Measurements from ENCODE around the gene PMM1. TPM values are rescaled to one million over a fixed set of nuclear protein-coding genes. Genes with fewer than 3 reads are reported as not detected.
"Not testable (repeated sequence)": the region's sequence is repeated elsewhere in the genome, so short reads cannot be mapped to it uniquely, and the experiment has no call there.

PMM1 gene
- total RNA-seq, 2 experiments from 2014 or later: 30.5 to 31.1 TPM

- POLR2A ChIA-PET: not testable (repeated sequence)
- CTCF ChIA-PET: interaction anchor here (0.6 kb wide), 1 partner anchor 19 kb away, joined by 3 read pairs; no protein-coding TSS in a partner anchor
Observed at GRCh38 chr22:41572305-41572704, 17.3 kb downstream of the PMM1 start.

- CTCF ChIA-PET: no interaction called here
- POLR2A ChIA-PET: no interaction called here
Observed at GRCh38 chr22:41571786-41572185, 17.9 kb downstream of the PMM1 start.

DNA sequence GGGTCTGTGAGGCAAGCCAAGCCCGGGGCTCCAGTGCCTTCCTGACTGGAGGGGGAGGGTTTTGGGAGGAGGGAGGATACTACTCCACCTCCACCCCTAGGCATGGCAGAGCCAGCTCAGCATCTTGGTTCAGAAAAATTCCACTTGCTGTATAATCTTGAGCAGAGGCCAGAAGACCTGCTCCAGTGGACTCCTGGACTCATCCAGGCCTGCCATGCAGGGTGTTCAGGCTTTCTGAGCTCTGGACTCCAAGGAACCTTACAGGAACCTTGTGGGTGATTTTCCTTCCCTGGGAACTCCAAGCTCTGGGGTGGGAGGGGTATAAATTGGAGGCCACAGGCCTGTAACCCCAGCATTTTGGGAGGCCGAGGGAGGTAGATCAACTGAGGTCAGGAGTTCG lies 19.4 kb downstream of the PMM1 start:
- POLR2A ChIA-PET: interaction anchor here (0.7 kb wide), 1 partner anchor 84 kb away, joined by 4 read pairs; no protein-coding TSS in a partner anchor
- CTCF ChIA-PET: interaction anchor here (0.7 kb wide), 1 partner anchor 27 kb away, joined by 5 read pairs; no protein-coding TSS in a partner anchor

GRCh38 chr22:41568811-41569210 lies 20.8 kb downstream of the PMM1 start:
- POLR2A ChIA-PET: no interaction called here
- CTCF ChIA-PET: no interaction called here

- CTCF ChIA-PET: no interaction called here
- POLR2A ChIA-PET: no interaction called here
Observed at GRCh38 chr22:41567512-41567768, 22.2 kb downstream of the PMM1 start.

- POLR2A ChIA-PET: interaction anchor here (0.7 kb wide), 1 partner anchor 16 kb away, joined by 6 read pairs; no protein-coding TSS in a partner anchor
- CTCF ChIA-PET: interaction anchor here (0.7 to 1.1 kb wide), 2 partner anchors 11 to 20 kb away, joined by 3 read pairs; no protein-coding TSS in a partner anchor
Observed at GRCh38 chr22:41565403-41566054, 24.1 kb downstream of the PMM1 start.

- ChIA-PET POLR2A (interaction anchor here (0.7 kb wide), 1 partner anchor 17 kb away, joined by 6 read pairs; no protein-coding TSS in a partner anchor), CTCF (interaction anchor here (0.7 to 1.1 kb wide), 2 partner anchors 12 to 19 kb away, joined by 3 read pairs; no protein-coding TSS in a partner anchor)
Observed at GRCh38 chr22:41564563-41564962, 25.1 kb downstream of the PMM1 start.

GRCh38 chr22:41563051-41563711 lies 26.5 kb downstream of the PMM1 start:
- POLR2A ChIA-PET: no interaction called here
- CTCF ChIA-PET: no interaction called here

GRCh38 chr22:41562461-41562860 lies 27.2 kb downstream of the PMM1 start:
- CTCF ChIA-PET: no interaction called here
- POLR2A ChIA-PET: no interaction called here

- POLR2A ChIA-PET: no interaction called here
- CTCF ChIA-PET: no interaction called here
Observed at GRCh38 chr22:41561788-41562187, 27.9 kb downstream of the PMM1 start.

DNA sequence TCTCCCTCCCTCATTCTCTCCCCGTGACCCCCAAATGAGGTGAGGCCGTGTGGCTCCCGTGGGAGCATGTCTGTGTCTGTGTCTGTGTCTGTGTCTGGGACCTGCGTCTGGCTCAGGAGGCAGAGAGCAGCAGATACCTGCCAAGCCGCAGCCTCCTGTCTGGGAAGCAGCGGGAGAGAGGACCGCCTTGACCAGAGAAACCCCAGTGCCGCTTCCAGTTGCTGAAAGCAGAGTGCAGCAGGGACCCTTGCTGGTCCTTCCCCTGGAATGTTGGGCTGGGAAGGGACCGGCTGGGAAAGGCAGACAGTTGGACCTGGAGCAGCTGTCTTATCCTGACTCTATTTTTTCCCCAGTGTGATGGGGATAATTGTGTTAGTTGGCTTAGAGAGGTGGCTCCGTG lies 28.3 kb downstream of the PMM1 start:
- ChIA-PET POLR2A (no interaction called here), CTCF (no interaction called here)

DNA sequence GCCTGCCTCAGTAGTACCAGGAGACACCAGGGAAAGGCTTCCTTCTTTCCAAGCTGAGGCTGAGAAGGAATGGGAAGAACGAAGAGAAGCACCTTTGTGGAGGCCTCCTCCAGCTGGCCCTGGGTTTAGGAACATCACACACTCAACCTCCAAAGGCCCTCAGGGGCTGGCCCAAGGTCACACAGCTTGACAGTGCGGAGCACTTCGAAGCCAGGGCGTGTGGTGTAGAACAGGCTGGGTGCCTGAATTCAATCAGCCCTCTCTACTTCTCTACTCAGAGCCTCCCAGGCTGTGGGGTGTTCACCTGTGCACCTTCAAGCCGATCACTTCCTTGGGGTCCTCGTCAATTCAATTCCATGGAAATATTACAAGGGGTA lies 29.6 kb downstream of the PMM1 start:
- ChIA-PET POLR2A (interaction anchor here (0.5 kb wide), 1 partner anchor 262 kb away, joined by 6 read pairs; no protein-coding TSS in a partner anchor), CTCF (interaction anchor here (0.7 kb wide), 1 partner anchor 20 kb away, joined by 3 read pairs; no protein-coding TSS in a partner anchor)

GRCh38 chr22:41558241-41558630 lies 31.4 kb downstream of the PMM1 start:
- POLR2A ChIA-PET: not testable (repeated sequence)

DNA sequence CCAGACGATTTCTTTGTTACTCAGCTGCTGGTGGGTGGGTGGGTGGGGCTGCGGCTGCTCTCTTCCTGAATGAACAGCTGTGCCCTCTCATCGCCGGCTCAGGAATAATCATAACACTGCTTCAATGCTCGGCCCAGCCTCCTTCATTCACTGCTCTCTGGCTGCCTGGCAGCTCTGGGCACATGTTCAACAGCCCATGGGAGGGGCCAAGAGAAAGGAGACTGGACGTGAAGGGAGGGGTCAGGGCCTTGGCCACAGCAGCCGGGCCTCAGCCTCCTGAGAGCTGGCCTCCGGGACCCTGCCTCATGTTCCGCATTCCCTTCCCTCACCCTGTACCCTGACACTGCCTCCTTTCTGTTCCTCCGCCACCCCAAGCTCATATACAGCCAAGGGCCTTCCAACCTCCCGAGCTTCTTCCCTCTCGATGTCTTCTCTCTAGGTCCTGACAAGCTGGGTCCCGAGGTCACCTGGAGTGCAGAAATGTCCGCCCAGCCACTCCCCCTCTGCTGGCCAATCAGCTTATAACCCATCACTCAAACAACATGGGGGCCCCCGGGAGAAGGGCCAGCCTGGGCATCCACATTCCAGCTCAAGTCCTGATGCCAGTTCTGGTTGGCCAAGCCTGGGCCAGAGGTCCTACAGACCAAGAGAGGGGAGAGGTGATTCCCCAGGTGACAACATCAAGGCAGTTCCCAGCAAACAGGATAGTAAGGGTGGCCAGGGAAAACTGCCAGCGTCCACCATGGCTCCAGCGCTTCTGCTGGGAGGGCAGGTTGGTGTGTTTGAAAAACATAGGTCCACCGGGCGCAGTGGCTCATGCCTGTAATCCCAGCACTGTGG lies 32.0 kb downstream of the PMM1 start:
- ChIA-PET CTCF (interaction anchor here (0.9 kb wide), 1 partner anchor 154 kb away, joined by 3 read pairs; no protein-coding TSS in a partner anchor), POLR2A (no interaction called here)

More at GRCh38 chr22:41558241-41558630, 31.4 kb downstream of the PMM1 start:
- CTCF ChIA-PET: interaction anchor here (0.9 kb wide), 1 partner anchor 155 kb away, joined by 3 read pairs; no protein-coding TSS in a partner anchor

DNA sequence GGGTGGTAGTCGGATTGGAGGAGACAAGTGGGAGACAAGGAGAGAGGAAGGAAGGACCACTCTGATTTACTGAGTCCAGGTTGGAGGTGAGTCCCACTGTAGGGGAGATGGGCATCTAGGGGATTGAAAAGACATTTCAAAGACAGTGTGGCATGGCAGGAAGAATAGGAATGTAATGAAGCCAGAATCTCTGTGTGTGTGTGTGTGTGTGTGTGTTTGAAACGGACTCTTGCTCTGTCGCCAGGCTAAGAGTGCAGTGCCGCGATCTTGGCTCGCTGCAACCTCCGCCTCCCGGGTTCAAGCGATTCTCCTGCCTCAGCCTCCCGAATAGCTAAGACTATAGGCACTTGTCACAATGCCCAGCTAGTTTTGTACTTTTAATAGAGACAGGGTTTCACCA lies 33.1 kb downstream of the PMM1 start:
- CTCF ChIA-PET: no interaction called here
- POLR2A ChIA-PET: no interaction called here

DNA sequence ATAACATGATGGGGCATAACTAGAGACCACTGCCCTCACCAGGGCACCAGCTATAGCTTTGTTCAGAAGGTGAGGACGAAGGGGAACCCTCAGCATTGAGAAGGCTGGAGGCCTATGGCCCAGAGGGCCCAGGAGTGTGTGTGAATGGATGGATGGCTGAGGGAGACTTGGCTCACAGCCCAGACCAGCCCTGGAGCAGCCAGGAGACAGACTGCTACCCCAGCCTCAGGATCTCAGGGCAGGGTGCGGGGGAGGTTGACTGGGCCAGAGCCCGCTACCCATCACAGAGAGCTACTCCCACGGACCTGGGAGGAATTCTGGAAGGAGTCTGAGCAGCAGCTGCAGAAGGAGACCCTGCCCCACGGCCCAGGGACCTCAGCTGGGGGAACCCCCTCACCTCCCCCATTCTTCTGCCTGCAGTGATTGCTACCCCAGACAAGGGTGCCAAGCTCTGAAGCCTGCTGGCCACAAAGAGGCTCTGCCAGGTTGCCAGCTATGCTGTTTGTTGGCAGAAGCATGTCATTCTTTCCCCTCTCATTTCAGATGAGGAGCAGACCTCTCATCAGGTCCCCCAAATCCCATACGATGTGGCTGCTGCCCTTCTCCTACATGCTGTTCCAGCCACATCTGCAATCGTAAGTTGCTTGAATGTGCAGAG lies 34.2 kb downstream of the PMM1 start:
- CTCF ChIA-PET: no interaction called here
- POLR2A ChIA-PET: no interaction called here

- POLR2A ChIA-PET: interaction anchor here (0.6 to 0.7 kb wide), 2 partner anchors 17 to 144 kb away, joined by 3 to 7 read pairs; no protein-coding TSS in a partner anchor
- CTCF ChIA-PET: interaction anchor here (0.6 kb wide), 2 partner anchors 8 to 381 kb away, joined by 3 read pairs; no protein-coding TSS in a partner anchor
Observed at GRCh38 chr22:41551877-41552582, 37.6 kb downstream of the PMM1 start.

DNA sequence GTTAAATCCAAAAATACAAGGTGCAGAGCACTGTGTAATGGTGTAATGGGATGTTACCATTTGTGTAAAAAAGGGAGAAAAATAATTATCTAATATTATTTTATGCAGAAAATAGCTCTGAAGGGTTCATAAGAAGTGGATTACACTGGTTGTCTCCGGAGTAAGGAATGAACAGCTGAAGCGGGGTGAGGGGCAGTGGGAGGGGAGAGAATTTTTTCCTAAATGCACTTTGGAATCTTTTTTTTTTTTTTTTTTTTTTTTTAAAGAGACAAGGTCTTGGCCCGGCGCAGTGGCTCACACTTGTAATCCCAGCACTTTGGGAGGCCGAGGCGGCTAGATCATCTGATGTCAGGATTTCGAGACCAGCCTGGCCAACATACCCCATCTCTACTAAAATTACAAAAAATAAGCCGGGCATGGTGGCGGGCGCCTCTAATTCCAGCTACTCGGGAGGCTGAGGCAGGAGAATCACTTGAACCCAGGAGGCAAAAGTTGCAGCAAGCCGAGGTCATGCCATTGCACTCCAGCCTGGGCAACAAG lies 38.6 kb downstream of the PMM1 start:
- ChIA-PET POLR2A (interaction anchor here (0.7 kb wide), 1 partner anchor 16 kb away, joined by 3 read pairs; no protein-coding TSS in a partner anchor), CTCF (no interaction called here)

- CTCF ChIA-PET: interaction anchor here (0.7 to 1.2 kb wide), 2 partner anchors 22 to 60 kb away, joined by 3 read pairs; no protein-coding TSS in a partner anchor
- POLR2A ChIA-PET: no interaction called here
Observed at GRCh38 chr22:41548830-41549211, 40.8 kb downstream of the PMM1 start.

Data from activated CD8-positive, alpha-beta memory T cell treated with anti-CD3 and anti-CD28 coated beads for 36 hours (primary cell).